Hematopoietic multipotent progenitor cell (in vitro differentiated cells): ENCODE results near the gene PTPRK. TPM values are rescaled to one million over a fixed set of nuclear protein-coding genes. Genes with fewer than 3 reads are reported as not detected.

Source experiments
- DNase-seq, 3 donors: peaks; one replicate each; pipeline ENCODE4 v3.0.0-alpha.2; 2011 to 2015; ENCODE audit warnings: low read depth in 2 of 3, low spot score in 2 of 3
- total RNA-seq: library from RNA; depleted of rRNA; stranded (reverse); fragments of >200 nt; gene quantifications from one replicate; pipeline ENCODE4 v1.2.3, GENCODE V29; 2012

Gene PTPRK
- total RNA-seq, 1 donor: 0.81 TPM

DNA sequence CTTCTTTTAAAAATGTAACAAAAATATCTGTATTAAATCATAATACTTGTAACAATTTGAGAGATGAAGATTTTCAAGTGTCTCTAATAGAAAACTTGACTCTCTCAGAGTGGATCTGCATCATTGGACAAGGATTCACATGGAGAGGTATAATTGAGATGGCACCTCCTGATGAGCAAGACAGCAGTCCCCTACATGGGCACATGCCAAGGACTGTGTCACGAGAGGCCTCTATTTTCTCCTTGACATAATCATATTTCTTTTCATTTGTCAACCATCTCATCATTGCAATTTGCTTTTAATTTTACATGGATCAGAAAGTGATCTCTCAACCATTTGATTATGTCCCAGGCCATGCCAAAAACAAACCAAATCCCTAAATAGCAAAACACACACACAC lies 412.7 kb downstream of the PTPRK start:
- no peak for DNase-seq

DNA sequence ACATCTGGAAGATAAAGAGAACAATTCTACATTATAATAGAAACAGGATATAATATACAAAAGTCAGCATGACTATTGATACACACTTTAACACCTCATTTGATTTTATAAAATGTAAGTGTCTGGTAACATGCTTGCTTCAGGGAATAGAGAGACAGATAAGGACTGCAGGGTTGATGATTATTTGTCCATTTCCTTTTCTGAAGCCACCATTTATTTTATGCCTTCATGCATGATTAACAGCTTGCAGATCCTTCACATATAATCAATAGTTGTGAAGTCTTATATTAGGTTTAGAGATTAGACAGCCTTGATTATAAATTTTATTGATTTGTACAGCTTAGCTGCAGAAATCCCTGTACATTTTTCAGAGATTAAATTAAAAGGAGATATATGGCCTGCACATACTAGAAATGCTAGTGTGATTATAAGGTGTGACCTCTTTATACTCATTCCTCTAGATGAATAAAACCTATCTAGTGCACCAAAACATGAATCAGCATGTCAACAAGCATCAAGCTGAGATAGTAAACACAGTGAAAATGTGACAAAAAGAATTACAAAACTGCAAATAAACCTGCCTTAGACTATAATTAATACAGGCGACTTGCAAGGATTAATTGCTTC lies 420.7 kb downstream of the PTPRK start:
- no peak for DNase-seq

DNA sequence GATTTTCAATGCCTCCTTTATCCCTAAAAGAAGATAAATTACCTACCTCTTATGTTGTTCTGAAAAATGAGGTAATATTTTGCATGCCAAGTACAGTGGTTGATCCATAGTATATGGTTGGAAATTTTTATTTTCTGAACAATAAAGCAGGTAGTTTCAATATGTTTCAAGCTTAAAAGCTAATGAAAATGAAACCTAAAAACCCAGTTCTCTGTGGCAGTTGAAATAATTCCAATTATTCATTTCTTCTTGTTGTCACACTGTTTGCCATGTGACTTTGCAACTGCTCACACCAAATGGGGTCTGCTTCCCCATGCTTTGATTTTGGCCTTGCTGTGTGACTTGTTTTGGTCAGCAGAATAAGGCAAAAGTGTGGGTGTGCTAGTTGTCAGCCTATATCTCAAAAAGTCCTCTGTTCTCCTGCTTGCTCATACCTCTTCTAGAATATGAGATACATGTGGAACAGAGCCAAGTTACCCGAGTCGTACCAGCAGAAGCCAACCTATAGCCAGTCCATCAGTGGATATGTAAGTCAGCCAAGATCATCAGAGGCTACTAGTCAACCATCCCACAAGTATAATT lies 422.3 kb downstream of the PTPRK start:
- no peak for DNase-seq

DNA sequence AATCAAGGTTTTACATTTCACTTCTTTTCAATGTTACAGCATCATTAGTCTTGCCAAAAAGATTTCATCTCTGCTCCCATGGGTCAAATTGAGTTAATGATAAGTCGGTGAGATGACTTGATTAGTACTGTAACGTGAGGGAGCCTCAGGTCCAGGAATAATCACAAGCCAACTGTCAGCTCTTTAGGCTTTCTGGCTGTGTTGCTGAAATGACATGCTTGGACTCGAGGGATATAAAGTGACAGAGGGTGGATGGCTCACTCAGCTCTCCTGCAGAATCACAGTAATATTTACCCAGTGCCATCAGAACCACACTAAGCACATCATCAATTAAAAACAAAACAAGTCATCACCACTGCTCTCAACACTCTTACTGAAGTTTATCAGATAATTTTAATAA lies 423.4 kb downstream of the PTPRK start:
- DNase-seq: no peak

DNA sequence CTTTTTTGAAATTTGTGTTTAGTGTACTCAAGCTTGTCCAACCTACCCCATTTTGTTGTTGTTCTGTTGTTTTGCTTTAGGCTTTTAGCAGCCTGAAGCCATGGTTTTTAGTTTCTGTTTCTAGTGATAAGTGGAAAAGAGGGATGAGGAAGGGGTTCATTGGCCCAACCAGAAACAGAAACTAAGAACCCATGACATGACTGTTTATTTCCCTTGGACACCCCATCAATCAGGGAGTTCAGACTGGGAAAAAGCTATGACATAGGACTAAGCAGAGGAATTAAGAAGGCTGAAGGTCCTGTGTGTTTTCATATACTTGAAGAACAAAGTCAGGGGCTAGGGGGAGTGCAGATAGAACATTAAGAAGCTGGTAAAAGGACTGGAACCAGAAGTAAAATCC lies 425.0 kb downstream of the PTPRK start:
- DNase-seq: no peak

DNA sequence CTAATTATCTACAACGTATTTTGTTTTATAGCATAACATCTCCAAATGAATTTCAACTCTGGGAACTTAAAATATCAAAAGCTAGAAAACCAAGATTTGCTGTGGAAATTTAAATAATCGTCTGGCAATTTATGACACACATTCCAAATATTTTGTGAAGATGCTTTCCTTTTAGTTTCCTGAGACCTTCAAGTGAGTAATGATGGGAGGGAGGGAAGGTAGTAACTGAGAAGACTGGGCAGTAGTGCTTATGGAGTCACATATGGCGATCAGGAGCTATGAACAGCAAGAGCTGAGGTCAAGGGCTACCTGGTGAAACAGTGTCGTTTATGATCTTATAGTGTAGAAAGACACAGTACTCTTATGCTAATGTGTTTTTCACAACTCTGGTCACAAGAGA lies 441.4 kb downstream of the PTPRK start:
- DNase-seq: no peak

DNA sequence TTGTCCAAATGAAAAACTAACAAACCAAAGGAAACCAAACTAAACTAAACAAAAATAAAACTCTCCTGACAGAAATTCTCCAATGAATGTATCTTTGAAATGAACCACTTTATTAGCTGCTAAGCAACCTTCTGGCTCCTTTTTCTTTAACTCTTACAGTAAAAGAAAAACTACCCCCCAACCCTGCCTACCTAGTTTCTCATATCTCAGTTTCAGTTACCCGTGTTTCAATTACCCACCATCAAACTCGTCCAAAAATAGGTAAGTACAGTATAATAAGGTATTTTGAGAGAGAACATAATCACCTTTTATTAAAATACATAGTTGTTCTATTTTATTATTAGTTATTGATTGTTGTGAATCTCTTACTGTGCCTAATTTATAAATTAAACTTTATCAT lies 442.1 kb downstream of the PTPRK start:
- DNase-seq: no peak

DNA sequence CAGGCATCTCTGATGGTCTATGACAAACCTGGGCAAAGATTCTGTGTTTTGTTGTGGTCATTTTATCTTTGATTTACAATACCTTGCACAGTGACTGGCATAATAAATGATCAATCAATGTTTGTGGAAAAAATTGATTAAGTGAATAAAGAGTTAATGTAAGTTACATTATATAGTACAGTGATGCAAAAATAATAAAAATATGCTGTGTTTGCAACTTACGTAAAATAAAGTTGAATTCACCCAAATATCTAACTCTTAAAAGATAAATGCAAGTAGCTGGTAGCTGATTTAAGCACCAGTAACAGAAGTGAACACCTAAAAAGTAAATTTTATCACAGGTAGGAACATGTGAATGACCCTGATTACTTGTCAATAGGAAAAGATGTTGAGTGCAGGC lies 443.6 kb downstream of the PTPRK start:
- no peak for DNase-seq

DNA sequence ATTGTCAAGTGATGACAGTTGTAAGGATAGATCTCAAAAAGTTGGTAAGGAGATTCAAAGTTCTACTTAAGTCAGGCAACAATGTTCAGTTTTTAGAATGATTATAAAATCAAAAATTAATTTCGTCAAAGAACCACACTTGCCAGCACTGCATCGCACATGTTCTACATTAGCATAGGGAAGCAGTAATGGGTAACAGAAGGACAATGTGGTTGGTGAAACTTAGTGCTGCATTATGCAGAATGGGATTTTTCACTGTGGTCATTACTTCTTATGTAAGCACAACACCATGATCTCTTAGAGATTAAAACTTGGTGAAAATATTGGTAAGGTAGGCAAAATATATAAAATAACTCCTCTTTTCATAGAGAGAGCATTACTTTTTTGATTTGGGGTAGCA lies 445.8 kb downstream of the PTPRK start:
- no peak for DNase-seq

DNA sequence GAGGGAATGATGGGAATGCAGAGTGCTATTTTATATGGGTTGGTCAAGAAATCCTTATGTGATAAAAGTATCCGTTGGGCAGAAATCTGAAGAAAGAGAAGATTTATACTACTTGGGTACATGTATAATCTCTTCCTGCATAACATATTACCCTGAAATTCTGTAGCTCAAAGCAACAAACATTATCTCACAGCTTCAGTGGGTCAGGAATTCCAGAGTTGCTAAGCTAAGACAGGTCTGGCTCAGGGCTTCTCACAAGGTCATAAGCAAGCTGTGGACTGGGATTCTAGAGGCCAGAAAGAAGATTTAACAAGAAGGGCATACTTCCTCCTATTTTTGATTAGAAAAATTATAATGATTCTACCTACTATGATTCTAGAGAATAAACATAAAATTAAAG lies 447.0 kb downstream of the PTPRK start:
- DNase-seq: no peak

DNA sequence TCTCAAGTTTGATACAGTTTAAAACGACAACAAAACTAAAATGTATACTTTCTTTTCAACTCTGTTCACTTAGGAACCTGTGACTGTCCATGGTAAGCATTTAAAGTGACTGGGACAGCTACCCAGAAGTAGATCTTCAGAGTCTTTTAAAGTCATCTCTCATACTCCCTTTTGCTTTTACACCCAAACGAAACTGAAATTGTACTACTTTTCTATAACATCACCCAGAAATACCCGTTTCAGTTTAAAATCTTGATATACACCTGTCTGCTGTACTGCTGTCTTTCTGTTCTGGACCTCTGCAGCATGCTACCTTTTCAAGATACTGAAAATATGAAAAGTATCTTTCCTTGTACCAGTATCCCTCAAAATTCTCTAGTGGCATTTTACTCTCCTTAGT lies 449.2 kb downstream of the PTPRK start:
- DNase-seq: no peak

DNA sequence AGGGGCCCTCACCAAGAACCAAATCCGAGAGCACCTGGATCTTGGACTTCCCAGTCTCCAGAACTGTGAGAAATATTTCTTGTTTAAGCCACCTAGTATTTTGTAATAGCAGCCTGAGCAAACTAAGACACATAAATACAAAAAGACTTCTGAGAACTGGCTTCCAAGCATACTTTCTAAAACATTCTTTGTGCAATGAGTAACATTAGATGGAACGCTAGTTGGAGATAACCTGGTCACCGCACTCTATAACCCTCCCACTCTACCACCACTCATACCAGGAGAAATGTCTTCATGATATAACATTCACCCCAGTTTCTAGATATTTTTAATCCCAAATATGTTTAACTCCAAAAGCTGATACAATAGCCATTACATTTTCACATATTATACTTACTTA lies 450.0 kb downstream of the PTPRK start:
- DNase-seq: no peak

DNA sequence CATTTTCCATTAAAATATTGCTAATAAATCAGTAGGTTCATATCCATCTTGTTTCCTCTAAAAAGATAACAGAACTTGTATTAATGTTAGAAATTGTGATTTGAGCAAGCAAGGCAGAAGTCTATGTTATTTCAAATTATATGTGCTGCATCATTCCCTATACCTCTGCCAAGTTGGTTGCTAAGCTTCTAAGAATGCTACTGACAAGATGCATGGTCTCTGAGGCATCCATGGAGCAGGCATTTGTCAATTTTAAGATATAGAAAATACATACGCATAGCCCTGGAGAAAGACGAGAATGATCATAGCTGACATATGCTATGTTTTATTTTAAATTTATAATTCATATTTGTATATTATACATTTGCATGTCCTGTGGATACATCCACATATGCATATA lies 451.2 kb downstream of the PTPRK start:
- no peak for DNase-seq

DNA sequence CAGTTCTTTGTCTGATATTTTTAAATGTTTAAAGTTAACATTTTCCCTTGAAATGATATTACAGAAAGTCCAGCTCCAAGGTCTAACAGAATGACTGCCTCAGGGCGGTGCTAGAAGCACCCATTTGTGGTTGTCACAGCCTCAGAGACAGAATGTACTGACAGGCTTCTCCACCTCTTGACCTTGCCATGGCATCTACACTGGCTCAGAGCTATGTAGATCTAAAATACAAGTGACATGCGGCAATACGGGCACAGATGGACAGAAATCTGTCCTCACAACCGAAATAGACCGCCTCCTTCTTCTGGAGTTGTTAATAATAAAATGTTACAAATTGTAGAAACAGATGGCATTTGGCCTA lies 452.3 kb downstream of the PTPRK start:
- no peak for DNase-seq

DNA sequence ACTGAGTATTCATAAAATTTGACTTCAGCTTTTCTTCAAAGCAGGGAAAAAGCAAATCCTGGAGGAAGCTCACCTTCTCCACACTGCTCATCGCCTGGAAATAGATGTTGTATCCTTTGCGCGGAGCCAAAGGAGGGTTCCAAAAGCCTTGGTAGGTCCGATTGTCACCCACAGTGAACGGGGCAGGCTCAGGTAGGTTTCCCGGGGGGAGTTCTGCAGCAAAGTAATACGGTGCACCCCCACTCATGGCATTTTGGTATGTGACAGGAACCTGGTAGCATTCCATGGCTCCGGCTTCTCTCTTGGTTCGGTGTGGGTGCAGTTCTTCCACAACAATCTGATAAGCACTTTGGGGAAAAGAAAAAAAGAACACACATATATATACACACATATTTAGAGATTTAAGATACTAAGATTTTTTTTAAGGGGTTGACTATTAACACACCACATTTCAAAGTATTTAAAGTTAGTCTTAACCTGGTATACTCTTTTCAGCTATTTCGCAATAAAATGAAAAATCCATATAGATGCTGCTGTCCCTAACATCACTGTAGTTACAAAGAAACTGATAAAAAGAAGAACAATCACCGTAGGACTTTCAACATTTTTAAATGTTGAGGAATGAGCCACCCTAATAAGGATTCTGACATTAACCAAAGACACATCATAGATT lies 452.8 kb downstream of the PTPRK start:
- no peak for DNase-seq

DNA sequence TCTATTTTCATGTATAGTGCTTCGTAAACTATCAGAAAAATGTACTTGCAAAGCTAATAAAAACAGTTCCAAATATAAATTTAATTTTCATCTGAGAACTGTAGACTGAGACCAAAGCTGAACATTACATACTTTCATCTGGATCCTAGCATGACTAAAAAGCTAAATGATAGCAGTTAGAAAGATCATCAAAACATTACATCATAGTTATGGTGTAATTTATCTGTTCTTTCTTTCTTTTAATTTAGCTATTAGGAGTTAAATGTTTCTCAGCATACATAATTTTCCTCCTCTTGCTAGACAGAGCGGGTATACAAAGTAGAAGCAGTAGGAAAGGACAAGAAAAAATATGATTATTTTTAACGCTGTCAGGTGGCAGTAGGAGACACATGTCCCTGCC lies 455.3 kb downstream of the PTPRK start:
- no peak for DNase-seq

DNA sequence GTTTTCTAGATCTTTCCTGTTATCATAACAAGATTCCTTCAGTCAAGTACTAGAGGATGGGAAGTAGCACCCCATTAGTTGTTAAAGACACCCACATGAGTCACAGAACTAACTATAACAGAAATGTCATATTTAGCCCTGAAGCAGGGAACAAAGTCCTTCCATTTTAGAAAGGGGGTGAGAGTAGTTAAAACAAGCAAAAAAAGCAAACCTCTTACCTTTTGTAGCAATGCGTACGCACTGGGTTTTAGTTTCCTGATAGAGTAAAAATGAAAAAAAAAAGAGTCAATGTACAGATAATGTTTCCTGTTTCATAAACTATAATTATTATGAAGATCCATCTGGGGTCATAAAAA lies 455.9 kb downstream of the PTPRK start:
- DNase-seq: no peak

DNA sequence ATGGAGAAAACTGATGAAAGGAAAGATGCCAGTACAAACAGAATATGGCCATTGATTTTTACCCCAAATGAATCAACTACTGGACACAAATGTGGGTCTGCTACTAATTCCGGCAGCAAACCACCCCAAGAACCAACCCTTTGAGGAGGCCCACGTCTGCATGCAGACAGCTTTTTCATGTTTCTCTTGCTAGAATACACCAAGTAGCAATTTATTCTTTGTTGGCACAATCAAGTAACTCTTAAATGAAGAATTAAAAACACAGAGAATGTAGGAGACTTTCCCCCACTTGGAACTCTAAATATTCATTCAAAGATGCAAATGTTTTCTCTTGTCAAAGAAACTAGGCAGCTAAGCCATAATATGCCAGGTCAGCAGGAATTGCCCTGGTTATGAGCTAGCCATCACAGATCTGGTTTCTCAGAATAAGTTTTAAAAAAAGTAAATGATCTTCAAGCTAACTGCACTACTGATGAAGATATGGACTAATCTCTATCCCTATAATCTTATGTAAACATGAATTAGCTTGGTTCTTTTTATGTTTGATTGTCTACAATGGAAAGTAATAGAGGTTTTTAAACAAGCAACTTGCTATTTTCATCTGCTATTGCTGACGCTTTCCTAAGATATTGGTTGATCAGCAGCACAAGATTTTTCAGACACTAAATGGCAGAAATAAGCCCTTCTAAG lies 456.4 kb downstream of the PTPRK start:
- no peak for DNase-seq

DNA sequence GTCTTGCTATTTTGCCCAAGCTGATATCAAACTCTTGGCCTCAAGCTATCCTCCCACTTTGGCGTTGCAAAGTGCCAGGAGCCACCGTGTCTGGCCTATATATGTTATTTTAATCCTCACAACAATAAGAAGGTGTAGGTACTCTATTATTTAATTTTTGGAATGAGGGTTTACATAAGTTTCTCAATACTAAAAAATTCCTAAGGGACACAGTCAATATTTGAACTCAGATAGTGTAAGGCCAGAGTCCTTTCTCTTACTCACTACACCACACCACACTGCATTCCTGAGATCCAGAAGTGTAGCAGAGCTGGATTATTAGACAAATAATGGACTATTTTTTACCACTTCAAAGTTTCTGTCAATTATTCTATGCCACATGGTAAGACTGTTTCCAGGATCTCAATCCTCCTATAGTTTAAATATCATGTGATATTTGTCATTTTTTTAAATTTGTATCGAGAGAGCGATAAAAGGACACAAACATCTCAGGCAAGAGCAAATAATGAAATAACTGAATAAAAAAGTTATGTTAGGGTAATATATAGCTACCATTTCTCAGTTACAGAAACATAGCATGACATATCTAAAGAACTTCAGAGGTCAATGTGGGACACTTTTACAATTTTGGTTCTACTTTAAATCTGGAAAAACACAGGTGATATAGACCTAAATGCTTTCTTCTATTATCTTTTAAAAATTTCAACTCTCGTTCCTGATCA lies 457.4 kb downstream of the PTPRK start:
- DNase-seq: no peak

DNA sequence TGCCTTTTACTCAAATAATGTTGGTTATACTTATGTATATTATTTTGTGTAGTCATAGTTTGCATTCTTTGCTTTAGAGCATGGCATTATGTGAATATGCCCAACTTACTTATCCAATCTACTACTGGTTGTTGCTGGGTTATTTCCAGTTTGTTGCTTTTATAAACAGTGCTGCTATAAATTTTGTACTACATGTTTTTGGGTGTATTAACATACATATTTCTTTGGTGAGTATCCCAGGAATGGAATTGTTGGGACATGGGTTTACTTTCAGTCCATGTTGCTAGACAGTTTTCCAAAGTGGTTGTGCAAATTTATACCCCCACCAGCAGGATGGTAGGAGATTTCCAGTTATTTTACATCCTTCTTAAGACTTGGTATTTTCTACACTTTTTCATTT lies 462.5 kb downstream of the PTPRK start:
- DNase-seq: no peak

DNA sequence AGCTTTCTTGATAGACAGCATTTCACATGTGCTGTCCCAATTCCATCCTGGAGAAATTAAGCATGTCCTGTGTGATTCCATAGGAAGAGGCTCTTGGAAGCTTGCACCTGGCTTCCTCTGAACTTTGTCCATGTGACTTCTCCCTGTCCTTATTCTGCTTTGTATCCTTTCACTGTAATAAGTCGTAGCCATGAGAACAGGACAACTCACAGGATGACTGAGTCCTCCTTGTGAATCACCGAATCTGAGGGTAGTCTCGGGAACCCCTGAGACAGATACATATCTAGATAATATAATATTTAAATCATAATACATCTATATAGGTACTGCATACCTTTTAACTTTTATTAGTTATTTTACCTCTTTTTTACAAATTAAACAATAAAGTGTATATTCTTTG lies 462.9 kb downstream of the PTPRK start:
- no peak for DNase-seq

DNA sequence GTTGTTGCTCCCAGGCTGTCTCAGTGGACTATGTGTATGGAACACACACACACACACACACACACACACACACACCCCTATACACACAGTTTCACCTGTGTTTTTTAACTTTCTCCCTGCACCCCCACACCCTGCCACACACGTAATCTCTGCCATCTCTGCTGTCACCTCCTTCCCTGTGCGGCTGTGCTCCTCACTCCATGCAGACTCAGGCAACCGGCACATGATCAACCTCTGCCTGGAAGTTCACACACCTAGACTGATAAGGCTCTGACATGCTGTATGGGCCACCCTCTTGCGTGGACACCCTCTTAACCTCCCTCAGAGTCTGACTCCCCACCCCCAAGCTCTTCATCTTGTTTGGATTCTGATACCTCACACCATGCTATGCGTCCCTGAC lies 467.3 kb downstream of the PTPRK start:
- no peak for DNase-seq
